Subcutaneous adipose tissue (tissue), 4 donors: ENCODE results near the gene VPS52. TPM values are rescaled to one million over a fixed set of nuclear protein-coding genes. Genes with fewer than 3 reads are reported as not detected.

Source experiments
- total RNA-seq, 4 donors: library from RNA; depleted of rRNA; stranded (reverse); fragments of >200 nt; gene quantifications; one replicate each; pipeline ENCODE4 v1.1.0, GENCODE V29; 2016
- TF ChIP-seq, protein P1 (sequence below): fragments of 450-650 bp; IDR thresholded peaks from one replicate; pipeline ENCODE4 v1.5.1; 2016; ENCODE audit warnings: low read depth, mild to moderate bottlenecking, control low read depth, antibody characterized with exemption, moderate library complexity

VPS52 gene
- total RNA-seq, 4 donors from 2014 or later, result 27.2 to 59.2 (median 32.7) TPM

DNA sequence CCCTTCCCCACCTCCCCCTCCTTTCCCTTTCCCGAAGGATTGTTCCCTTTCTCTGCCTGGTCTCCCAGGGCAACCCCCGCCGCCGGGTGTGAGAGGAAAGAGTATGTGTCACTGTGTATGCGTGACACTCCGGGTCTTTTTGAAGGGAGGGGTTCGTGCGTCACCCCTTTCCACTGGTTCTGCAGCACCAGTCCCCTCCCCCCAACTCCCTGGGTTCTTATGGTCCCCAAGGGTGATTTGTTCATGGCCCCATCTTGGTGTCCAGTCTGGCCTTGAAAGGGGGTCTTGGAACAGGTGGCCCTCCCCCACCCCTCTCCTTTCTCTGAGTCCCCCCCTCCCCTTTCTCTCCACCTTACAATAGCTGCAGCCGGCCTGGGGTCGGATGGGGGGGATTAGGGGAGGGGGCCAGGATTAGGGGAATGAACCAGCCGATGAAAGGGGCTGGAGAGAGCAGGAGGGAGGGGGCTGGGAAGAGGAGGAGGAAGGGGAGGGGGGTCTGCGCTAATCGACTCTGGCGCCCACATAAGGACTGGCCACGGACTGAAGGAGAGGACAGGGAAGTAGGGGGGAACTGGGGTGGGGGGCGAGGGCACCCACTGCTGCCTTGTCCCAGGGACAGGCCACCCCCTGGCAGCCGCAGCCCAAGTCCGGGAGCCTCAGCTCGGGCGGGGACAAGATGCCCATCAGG lies 64.7 kb downstream of the VPS52 start:
- TF ChIP-seq, protein P1, sequence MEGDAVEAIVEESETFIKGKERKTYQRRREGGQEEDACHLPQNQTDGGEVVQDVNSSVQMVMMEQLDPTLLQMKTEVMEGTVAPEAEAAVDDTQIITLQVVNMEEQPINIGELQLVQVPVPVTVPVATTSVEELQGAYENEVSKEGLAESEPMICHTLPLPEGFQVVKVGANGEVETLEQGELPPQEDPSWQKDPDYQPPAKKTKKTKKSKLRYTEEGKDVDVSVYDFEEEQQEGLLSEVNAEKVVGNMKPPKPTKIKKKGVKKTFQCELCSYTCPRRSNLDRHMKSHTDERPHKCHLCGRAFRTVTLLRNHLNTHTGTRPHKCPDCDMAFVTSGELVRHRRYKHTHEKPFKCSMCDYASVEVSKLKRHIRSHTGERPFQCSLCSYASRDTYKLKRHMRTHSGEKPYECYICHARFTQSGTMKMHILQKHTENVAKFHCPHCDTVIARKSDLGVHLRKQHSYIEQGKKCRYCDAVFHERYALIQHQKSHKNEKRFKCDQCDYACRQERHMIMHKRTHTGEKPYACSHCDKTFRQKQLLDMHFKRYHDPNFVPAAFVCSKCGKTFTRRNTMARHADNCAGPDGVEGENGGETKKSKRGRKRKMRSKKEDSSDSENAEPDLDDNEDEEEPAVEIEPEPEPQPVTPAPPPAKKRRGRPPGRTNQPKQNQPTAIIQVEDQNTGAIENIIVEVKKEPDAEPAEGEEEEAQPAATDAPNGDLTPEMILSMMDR, result no peak

DNA sequence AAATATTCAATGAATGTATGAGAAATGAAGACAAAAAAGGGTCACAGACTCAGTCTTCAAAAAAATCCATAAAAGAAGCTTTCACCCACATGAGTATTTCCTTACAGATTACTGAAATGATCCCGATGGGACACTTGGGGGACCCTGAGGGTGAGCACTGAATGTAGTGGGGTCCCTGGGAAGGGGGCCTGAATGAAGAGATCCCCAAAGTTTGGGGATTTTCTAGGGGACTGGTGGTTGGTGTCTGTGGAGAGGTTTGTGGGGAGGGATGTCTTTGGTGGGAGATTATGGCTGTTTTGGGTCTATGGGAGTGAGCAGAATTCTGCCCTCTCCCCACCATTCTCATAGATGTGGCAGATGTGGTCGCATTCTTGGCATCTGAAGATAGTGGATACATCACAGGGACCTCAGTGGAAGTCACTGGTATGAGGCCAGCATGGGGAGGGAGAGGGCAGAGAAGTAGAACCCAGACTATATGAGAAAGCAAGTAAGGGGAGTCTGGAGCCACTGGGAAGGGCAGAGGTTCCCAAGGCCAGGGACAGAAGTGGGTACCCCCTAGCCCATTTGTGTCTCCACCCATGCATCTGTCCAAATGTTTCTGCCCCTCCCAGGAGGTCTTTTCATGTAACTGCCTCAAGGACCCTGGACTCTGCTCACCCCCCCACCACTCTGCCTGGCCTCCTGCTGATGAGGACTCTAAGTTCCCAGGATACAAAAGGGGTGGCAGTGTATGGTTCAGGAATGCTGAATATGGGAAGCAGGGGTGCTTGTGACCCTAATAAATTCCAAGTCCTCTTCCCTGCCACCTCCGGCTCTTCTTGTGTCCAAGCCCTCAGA lies 65.4 kb downstream of the VPS52 start:
- TF ChIP-seq, protein P1, result no peak

DNA sequence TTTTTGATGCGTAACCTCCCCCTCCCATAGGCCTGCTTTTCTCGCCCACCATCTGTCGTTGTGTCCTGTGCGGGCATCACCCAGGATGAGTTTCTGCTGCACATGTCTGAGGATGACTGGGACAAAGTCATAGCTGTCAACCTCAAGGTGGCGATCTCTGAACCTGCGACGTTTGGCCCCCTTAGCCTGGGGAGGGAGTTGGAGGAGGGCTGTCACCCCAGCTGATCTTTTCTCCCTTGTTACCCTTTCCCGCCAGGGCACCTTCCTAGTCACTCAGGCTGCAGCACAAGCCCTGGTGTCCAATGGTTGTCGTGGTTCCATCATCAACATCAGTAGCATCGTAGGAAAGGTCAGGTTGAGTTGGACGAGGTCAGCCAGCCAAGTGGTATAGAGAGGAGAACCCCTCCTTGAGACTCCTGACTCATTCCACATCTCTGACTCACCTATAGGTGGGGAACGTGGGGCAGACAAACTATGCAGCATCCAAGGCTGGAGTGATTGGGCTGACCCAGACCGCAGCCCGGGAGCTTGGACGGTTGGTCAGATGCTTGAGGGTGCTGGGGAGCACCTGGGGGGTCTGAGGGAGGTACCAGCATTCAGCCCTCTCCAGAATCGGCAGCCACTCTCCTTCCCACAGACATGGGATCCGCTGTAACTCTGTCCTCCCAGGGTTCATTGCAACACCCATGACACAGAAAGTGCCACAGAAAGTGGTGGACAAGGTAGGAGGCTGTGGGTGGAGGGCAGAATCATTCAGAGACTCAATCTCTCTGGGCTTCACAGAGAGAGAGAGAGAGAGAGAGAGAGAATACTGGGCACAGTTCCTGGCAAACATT lies 66.3 kb downstream of the VPS52 start:
- TF ChIP-seq, protein P1, result no peak

DNA sequence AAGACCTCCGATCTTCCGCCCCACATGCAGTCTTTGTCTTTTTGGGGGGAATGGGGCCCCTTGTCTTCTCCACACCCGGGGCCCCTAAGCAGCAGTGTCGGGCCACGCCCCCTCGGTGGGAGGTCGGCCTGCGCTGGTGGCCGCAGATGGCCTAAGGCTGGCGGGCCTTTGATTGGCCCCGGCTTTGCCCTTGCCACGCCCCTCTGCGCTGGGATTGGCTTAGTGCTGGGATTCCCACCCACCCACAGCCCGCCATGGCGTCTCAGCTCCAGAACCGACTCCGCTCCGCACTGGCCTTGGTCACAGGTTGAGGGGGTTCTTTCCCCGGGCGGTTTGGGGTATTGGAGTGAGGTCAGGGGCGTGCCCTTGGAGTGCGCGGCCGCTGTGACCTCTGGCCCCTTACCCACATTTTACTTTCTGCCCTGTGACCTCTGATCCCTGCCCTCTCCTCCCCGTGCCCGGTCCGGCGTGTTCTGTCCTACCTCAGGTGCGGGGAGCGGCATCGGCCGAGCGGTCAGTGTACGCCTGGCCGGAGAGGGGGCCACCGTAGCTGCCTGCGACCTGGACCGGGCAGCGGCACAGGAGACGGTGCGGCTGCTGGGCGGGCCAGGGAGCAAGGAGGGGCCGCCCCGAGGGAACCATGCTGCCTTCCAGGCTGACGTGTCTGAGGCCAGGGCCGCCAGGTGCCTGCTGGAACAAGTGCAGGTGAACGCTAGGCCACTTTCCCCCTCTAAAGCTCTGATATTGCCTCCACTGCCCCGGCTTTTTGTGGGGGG lies 67.1 kb downstream of the VPS52 start, which contains the start of gene HSD17B8:
Gene HSD17B8 (plus strand): TSS at position 241 of the 776 bp plus-strand sequence. CDS start 14 bp downstream, at position 255.
- TF ChIP-seq, protein P1, result no peak

DNA sequence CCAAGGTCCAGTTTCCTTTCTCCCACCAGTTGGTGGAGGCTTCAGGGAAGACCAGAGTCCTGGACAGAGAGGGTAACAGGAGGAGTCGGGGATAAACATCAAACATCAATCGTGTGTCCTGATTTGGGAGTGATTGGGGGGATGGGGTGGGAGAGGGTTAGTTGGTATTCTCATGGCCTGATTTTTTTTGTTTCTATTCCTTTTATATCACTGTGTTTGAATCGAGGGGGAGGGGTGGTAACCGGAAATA lies 67.6 kb downstream of the VPS52 start:
- TF ChIP-seq, protein P1, result no peak

DNA sequence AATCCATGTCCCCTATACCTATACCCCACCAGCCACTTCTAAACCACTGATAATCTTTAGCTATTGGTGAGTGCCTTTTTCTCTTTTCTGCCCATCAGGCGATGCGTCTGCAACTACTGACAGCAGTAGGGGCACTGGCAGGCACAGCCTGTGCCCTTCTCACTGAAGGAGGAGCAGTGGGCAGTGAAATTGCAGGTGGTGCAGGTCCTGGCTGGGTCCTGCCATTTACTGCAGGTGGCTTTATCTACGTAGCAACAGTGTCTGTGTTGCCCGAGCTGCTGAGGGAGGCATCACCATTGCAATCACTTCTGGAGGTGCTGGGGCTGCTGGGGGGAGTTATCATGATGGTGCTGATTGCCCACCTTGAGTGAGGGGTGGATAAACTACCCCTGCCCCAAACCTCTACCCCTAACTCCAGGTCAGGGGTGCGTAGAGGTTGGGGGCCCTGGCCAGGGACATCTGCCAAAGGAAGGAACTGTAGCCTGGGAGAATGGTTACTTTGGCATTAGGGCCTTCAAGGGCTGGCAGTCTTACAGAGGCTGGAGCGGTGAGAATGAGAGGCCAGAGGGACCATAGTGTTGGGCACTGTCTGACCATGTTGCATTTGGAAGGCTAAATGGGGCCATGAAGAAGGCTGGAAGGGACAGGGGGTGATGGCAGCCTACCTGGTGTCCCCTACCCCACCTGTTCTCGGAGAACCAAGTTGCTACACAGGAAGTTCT lies 68.1 kb downstream of the VPS52 start:
- TF ChIP-seq, protein P1, result no peak
